HG02981 (cell line): ENCODE data around the gene MIDN.

Experiments
- ATAC-seq: cut with Tn5 transposase; IDR thresholded peaks from one replicate; pipeline ENCODE4 v1.9.1; 2021; ENCODE audit warnings: mild to moderate bottlenecking, moderate library complexity; ENCODE audit not compliant: unreplicated experiment

Gene MIDN

DNA sequence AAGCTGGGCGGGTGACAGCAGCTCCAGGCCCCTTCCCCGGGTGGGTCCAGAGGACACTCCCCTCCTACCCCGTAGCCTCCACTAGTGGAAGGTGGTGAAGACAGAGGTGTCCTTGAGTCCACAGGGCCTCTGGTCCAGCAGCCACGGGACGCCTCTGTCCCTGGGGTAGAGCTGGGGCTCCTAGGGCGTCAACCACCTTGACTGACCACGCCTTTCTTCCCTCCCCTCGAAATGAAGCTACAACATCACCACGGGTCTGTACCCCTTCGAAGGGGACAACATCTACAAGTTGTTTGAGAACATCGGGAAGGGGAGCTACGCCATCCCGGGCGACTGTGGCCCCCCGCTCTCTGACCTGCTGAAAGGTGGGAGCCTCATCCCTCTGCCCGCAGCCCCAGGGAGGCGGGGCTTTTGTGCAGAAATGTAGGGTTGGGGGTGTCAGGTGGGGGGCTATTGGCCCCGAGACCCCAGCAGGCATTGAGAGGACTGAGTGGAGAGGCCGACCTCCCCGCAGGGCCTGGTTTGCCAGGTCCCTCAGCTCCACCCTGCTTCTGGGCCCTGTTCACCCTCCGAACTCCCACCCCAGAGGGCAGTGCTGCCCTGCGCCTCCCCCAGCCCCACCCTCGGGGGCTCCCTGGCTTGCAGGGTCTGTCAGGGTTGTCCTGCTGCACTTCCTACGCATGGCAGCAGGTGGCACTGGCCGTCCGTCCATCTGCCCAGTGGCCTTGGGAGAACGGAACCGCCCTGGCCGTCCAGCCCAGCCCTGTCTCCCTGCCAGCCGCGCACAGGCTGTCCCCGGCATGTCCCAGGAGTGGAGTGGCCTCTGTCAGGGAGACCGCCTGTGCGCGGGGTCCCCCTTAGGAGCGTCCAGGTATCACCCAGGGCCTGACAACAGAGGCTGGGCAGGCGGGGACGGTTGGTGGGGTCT, 27.1 kb upstream of the MIDN start:
- ATAC-seq: no peak

GRCh38 chr19:1221904-1222255, 26.5 kb upstream of the MIDN start:
- no peak for ATAC-seq

GRCh38 chr19:1222394-1222793, 26.0 kb upstream of the MIDN start:
- no peak for ATAC-seq

DNA sequence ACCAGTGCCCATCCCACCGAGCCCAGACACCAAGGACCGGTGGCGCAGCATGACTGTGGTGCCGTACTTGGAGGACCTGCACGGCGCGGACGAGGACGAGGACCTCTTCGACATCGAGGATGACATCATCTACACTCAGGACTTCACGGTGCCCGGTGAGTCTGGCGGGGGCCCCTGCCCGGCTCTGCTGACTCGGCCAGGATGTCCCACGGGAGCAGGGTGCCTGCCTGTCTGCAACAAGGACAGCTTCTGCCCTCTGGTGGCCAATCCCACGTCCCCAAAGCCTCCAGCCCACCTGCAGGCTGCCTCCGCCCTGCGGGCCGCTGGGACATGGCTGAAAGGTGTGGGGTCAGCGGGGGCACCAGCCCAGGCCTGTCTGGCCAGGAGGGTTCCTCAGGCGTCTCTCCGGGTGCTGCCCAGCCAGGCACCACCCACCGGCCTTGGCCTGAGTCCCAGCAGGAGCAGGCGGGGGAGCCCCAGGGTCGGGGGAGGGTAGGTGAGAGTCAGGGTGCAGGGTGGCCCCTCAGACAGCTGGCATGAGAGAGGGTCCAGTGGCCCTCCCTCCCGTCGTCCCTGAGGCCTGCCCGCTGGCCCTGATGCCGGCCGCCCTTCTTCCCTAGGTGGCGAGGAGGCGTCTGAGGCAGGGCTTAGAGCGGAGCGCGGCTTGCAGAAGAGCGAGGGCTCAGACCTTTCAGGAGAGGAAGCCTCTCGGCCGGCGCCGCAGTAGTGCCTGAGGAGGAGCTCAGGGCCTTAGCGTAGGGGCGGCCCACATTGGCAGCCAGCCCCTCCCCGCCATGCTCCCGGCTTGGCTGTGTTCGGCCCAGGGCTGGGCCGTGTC, 25.1 kb upstream of the MIDN start:
- no peak for ATAC-seq

GRCh38 chr19:1224047-1224825, 24.1 kb upstream of the MIDN start:
- ATAC-seq: no peak

DNA sequence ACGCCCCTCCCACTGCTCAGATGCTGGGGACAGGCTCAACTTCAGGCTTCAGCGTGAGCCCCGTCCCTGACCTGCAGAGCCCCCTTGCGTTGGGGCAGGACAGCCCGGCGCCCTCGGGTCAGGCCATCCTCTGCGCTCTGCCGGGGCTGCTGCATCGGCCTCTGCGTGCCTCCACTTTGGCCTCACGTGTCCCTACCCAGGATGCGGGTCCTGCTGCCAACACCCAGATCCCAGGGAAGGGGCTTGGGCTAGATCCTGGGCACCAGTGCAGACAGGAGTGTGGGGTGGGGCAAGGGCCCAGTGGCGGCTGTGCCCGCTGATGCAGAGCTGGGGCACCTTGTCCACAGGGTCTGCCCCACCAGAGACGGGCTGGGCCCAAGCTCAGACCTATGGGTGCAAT, 23.5 kb upstream of the MIDN start:
- no peak for ATAC-seq

DNA sequence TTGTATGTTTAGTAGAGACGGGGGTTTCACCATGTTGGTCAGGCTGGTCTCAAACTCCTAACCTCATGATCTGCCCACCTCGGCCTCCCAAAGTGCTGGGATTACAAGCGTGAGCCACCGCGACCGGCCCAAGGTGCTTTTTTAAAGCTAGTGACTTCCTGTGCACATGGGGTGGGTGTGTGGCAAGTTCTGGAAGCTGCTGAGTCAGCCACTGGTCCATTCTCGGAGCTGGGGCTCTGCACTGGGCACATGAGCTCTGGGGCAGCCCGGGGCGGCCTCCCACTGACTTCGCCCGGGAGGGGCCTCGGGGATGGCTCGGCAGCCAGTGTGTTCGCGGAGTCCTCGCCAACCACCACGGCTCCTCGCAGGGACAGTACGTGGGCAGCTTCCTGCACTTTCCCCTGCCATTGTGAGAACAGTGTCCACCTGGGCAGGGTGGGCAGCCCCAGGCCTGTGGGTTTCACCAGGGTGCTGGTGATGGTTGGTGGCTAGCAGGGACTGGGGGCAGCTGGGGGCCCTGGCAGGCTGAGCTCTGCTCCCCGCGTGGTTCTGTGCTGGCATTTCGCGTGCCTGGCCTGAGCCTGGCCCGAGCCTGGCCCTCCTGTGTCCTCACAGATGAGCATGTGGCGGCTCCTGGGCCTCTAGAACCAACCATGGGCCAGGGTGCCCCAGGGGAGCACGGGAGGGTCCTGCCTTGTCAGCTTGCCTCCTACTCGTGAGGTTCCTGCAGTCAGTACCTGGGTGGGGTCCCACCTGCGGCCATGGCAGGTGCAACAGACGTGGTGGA, 22.8 kb upstream of the MIDN start:
- no peak for ATAC-seq

DNA sequence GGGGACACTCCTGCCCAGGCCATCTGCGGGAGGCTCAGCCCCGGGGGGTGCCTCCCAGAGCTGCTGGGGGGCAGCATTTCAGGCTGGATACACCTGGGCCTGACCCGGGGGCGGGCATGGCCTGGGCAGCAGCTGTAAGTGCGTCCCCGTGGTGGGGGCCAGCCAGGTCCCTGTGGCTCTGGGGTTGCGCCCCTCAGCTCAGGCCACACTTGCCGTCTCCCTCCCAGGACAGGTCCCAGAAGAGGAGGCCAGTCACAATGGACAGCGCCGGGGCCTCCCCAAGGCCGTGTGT, 22.2 kb upstream of the MIDN start:
- no peak for ATAC-seq

- ATAC-seq: no peak
These were observed 21.7 kb upstream of the MIDN start for GRCh38 chr19:1226522-1227303.

DNA sequence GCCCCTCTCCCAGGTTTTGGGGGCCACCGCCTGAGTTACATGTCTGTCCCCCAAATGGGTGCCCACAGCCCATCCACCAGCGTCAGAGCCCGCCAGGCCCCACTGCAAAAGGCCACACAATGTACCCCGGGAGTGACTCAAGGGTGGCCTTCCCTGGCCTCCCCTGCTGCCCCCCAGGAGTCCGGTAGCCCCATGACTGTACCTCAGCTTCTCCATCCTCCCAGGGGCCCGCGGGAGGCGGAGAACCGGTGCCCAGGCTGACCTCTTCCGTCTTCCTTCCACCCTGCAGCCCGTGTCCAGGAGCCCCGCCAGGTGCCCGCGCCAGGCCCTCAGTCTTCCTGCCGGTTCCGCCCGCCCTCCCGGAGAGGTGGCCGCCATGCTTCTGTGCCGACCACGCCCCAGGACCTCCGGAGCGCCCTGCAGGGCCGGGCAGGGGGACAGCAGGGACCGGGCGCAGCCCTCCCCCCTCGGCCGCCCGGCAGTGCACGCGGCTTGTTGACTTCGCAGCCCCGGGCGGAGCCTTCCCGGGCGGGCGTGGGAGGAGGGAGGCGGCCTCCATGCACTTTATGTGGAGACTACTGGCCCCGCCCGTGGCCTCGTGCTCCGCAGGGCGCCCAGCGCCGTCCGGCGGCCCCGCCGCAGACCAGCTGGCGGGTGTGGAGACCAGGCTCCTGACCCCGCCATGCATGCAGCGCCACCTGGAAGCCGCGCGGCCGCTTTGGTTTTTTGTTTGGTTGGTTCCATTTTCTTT, 20.9 kb upstream of the MIDN start:
- no peak for ATAC-seq

GRCh38 chr19:1228161-1228957, 20.0 kb upstream of the MIDN start:
- ATAC-seq: no peak

- ATAC-seq: no peak
These were observed 19.1 kb upstream of the MIDN start for GRCh38 chr19:1229056-1229923.

GRCh38 chr19:1229924-1230782, 18.2 kb upstream of the MIDN start:
- no peak for ATAC-seq

DNA sequence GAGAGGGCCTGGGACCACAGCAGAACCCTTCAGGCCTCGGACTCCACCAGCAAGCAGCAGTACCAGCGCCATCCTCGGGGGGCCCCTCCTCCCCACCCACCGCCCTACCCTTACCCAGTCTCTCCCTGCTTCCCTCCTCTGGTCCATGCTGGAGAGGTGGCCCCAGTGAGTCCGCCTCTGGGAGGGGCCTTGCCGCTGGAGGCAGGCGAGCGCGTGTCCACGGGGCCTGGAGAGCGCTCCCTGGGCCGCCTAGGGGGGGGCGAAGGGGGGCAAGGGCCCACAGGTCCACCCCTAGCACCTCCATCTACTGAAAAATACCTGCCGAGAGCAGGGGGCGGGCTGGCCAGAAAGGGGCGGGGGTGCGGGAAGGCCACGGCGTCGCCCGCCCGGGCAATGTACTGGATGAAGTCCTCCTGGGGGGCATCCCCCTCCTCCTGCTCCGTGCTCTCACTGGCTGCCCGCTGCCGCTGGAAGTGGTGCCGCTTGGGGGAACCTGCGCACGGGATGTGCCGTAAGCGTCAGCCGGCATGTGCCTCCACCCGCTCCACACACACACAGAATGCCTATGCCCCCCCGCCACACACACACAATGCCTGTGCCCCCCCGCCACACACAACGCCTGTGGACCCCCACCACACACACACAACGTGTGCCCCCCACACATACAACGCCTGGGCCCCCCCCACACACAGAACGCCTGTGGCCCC, 17.4 kb upstream of the MIDN start:
- ATAC-seq: no peak

DNA sequence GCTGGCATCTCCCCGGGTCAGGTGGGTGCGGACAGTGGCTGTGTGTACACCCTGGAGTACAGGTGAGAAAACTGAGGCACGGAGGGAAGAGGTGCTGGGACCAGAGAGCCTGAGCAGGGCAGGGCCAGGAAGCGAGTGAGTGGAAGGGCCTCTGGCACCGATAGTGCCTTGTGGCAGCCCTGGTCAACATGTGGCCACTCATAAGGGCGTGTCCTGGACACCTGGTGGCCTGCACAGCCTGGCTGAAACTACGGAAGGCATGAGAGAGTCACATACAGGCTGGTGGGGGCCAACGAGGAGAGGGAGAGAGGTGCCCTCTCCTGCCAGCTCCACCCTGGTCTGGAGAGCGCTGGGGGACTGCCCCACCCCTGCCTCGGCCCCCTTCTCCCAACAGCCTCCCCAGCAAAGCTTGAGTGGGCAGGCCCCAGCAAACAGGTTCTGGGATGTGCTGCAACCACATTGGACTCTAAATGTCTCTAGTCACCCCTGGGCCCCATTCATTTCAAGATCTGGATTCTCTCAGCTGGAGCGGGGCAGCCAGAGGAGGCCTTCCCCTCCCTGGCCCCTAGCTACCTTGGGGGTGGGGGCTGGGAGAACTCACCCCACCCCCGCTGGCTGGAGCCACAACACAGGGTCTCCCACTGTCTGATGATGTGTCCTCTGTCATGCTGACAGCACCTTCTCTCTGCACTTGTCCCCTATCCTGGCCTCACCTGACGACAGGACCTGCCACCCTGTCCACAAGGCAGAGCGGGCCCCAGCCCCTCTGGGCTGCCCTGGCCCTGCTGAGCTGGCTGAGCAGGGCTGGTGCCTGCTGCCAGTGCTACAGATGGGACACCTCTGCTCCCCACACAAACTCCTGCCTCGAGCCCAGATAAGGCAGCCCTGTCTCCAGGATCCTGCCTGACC, 16.4 kb upstream of the MIDN start:
- no peak for ATAC-seq
